GM15510 (cell line): ENCODE results near the gene CTNNA3.

Source experiments
- POLR2A ChIP-seq: IDR thresholded peaks from 3 replicates; pipeline ENCODE4 v1.6.1; 2011; ENCODE audit warnings: borderline replicate concordance; ENCODE audit not compliant: insufficient read length; ENCODE audit errors: extremely low read depth

CTNNA3 gene

DNA sequence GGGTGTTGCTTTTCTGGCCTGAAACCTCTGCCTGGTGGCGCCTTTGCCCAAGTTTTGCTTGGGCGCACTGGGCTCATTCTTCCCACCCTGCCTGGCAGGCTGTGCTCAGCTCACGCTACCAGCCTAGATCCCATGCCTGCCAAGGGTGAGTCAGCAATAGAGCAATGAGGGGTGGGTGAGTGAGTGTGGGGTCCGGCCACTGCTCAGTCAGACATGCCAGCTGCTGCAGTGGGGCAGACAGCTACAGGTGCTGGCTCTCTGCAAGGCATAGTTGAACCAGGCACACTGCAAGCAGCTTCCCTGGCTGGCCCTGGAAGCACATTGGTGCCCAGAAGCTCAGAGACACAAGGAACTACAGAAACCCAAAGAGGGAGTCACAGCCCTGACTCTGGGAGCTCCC lies 1451.0 kb downstream of the CTNNA3 start:
- TF ChIP-seq POLR2A: no peak

DNA sequence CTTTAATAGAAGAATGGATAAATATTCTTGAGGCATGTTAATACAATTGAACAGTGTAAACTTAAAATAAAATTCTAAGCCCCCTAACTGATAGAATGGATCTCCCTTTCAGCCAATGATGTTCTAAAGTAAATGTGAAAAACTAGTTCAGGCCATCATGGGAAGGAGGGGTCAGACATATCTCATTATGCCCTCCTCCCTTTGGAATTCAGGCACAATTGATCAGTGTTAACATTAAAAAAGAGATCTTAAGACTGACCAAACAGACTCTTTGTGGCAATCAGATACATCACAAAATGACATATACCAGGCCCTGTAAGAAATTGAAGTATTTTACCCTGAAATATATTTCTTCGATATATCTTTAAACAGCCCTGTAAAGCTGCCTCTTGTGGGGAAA lies 1453.1 kb downstream of the CTNNA3 start:
- no peak for TF ChIP-seq POLR2A

DNA sequence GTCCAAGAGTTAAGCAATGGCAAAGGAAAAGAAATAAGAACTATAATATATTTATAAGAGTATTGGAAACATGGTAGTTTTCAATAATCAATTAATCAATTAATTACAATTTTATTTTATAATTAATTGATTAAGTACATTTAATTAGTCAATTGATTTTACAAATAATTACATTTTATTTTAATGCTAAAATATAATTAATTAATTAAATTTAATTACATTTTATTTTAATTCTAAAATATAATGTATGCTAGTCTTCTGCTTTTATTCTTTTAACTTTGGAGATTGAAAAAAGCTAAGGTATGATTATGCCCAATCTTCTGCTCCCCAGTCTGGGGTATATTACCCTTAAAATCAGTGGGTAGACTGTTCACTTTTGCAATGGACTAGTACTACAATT lies 1456.9 kb downstream of the CTNNA3 start:
- TF ChIP-seq POLR2A: no peak

DNA sequence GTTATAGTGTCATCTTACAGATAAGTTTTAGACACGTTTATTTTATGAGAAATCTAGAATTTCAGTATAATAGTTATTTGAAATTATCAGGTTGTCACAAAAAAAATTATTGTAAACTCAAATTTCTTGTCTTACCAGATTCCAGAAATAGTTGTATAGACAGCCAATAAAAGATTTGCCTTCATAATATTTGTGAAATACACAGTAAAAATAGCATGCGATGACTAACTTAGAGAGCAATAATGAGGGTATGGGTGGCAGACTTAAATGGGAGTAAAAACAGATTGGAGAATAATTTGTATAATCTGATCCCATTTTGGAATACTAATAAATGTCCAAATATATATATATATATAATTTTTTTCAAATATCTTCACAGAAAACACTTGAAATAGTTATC lies 1457.7 kb downstream of the CTNNA3 start:
- no peak for TF ChIP-seq POLR2A

DNA sequence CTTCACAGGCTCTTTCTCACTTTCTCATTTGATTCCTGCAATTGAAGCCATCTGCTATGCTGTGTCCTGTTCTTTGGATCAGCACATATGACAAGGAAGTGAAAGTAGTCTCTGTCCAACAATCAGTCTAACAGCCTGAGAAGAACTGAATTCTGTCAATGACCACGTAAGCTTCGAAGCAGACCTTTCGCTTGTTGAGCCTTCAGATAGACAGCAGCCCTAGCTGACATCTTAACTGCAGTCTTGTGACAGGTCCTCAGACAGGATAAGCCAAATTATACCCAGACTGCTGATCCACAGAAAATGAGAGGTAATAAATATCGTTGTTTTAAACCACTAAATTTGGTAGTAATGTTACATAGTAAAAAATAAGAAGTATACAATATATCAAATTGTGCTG lies 1461.1 kb downstream of the CTNNA3 start:
- TF ChIP-seq POLR2A: no peak

DNA sequence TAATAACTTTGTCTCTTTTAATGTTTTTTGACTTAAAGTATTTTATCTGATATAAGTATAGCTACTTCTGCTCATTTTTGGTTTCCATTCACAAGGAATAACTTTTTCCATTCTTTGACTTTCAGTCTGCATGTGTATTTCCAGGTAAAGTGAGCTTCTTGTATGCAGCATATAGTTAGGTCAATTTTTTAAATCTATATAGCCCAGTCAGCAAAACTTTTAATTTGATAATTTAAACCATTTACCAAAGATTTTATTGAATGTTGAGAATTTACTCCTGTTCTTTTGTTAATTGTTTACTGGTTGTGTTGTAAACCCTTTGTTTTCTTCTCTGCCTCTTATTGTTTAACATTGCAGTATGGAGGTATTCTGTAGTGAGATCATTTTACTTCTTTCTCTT lies 1467.1 kb downstream of the CTNNA3 start:
- TF ChIP-seq POLR2A: no peak

DNA sequence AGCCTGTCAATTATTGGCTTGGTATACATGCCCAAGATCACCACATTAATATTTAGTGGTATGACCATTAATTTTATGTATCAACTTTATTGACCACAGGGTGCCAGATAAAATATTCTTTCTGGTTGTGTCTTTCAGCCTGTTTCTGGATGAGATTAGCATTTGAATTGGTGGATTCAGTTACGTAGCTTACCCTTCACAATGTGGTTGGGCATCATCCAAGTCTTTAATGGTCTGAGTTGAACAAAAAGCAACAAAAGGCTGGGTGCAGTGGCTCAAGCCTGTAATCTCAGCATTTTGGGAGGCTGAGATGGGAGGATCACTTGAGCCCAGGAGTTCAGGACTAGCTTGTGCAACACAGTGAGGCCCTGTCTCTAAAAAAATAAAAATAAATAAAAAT lies 1472.3 kb downstream of the CTNNA3 start:
- no peak for TF ChIP-seq POLR2A

DNA sequence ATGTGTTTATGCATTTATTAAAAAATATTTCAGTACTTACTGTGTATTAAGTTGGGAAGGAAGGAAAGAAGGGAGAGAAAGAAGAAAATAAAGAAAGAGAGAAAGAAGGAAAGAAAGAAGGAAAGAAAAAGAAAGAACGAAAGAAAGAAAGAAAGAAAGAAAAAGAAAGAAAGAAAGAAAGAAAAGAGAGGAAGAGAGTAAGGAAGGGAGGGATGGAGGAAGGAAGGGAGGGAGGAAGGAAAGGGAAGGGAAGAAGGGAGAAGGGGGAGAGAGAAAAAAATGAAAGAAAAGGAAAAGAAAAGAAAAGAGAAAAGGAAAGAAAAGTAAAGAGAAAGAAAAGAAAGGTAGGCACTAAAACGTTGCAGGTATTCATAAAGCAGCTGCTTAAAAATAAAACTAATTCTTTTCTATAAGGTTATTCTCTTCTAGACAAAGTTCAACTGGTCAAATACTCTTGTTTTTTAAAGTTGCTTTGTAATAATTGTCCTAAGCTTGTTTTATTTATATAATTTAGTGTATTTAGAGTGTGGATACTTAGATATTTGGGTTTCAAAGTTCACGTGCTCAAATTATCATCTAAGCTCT lies 1473.4 kb downstream of the CTNNA3 start:
- TF ChIP-seq POLR2A: no peak

DNA sequence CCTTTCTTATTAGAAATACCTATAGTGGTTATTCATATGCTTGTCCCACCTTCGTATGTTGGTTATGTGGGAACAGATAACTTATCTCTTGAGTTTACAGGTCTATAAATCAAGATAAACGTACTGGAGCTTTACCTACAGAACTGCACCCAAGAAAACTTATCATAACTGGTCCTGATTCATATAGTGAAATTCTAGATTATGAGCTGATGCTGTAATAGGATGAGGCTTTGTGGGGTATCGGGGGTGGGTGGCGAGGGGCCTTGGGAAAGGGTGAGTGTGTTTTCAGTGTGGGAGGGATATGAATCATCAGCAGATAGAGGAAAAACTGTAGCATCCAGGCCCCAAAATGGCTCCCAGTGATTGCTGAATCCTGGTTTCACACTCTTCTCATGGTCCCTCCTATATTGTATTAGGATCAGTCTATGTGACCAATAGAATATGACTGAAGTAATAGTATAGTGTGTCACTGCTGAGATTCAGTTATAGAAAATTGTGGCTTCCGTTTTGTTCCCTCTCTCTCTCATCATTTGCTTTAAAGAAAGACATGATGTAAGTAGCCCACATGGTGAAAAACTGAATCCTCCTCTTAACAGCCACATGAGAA lies 1476.9 kb downstream of the CTNNA3 start:
- TF ChIP-seq POLR2A: no peak

DNA sequence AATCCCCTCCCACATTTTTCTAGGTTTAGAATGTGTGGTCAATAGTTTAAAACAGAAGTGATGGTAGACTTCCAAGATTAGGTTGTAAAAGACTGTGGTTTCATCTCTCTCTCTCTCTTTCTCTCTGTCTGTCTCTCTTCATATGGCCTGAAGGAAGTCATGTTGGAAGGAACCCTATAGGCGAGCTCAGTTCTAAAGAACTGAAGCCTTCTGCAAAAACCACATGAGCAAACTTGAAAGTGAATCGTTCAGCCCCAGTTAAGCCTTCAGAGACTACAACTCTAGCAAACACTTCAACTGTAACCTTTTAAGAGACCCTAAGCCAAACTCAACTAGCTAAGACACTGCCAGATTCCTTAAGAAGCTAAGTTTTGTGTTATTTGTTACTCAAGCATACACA lies 1477.7 kb downstream of the CTNNA3 start:
- no peak for TF ChIP-seq POLR2A

DNA sequence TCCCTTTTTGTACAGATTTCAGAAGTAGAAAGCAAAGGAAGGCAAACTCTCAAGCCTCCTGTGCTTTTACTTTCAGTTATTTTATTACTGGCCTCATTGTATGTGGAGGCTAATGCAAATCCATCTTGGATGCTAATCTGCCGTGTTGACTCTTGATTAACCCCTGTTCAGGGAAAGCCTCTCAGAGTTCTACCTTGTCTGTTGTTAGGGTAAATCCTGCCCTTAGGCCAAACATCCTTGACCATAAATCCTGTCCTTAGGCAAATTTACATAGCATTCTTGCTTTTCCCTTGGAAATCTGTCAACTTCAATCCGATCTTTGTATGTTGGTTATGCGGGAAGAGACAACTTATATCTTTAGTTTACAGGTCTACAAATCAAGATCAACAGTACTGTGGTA lies 1480.1 kb downstream of the CTNNA3 start:
- no peak for TF ChIP-seq POLR2A

DNA sequence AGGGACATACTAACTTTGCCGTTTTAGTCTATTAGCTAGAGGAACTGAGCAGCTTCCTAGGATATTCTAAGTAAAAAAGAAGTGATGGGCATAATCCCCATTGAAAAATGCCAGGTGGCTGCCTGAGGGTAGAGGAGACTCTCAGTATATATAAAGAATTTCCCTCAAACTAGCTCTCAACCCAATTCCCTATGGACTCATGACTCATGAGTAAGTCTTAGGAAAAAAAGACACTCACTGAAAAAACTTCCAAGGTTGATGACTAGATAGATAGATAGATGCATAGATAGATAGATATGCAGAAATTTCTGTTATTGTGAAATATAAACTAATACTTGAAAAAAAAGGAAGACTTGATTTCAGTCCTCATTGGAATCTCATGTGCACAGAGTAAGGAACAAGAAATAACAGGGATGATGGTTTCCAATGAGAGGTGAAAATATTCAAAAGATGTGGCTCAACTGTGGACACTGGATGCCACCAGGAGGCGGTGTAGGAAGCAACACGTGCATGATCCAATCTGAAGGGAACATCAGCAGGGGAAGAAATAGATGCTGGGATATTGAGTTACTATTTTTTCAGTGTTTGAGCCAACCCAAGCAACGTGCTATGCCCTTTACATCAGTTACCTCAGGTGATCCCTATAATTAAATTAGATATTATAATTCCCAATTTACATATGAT lies 1481.1 kb downstream of the CTNNA3 start:
- no peak for TF ChIP-seq POLR2A

DNA sequence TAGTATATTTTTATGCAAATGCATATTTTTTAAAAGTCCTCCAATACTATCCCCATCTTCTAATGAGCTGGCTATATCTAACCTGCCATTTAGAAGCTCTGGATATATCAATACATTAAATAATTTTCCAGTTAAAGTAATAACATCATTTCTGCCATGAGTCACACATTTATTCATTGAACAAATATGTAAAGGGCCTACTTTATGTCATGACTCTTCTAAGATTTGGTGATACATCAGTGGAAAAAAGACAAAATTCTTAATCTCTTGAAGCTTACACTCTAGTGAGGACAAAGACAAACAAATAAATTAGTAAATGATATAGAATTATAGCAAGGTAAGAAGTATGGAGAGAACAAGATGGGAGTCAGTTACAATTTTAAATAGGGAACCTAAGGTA lies 1487.0 kb downstream of the CTNNA3 start:
- no peak for TF ChIP-seq POLR2A

DNA sequence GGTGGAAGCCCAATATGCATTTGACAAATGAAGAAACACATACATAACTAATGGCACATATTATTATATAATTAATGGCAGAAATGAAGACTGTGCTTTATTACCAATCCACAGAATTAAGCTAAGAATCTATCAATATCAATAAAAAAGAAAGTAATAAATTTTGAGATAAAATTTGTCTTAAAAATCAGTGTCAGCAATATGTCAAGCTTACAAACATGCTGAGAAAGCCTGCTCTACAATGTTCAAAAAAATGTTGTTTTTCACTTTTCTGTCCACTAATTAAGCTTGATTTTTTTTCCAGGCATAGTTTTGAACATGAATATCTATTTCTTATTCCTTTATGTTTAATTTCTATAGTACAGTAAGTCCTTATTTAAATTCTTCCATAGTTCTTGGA lies 1491.2 kb downstream of the CTNNA3 start:
- TF ChIP-seq POLR2A: no peak

DNA sequence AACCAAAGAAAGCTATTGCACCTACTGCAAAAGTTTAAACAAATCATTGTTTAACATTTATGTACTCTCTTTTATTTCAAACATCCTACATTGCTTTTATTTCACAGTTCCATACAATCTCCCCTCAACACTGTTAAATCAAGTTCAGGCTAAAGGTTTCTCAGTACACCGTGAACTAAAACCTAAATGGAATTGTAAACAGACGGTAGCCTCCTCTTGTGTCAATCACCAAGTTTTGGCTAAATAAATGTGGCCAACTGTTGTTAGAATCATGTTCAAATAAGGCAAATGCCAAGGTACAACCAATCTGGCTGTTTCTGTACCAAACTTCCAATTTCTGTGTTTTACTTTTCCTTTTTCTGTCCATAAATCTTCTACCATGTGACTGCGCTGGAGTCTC lies 1493.9 kb downstream of the CTNNA3 start:
- TF ChIP-seq POLR2A: no peak

DNA sequence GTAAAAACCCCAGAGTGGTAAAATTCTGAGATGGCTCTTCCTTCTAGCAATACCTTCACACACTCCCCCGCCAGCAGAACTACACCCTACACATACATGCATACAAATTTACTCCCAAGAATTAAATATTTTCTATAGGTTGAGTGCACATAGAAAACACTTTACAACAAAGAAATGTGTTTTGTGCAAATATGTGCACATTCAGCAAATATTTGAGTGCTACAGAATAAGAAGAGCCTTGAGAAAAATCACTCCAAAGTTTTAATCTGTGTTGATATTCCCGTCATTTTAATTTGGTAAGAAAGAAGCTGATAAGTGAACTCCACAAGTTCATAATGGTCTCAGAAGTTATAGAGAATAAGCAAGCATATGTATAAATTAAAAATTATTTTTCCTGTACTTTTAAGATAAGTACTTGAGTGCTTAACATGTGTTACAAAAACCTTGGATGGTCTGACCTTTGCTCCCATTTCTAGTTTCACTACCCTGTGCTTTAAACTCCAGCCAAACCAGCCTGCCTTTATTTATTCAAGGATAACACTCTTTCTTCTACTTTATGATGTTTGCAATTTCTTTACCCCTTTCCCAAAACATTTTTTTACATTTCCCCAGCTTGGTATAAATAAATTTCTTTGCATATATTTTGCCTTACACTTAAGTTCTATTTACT lies 1503.7 kb downstream of the CTNNA3 start:
- no peak for TF ChIP-seq POLR2A

DNA sequence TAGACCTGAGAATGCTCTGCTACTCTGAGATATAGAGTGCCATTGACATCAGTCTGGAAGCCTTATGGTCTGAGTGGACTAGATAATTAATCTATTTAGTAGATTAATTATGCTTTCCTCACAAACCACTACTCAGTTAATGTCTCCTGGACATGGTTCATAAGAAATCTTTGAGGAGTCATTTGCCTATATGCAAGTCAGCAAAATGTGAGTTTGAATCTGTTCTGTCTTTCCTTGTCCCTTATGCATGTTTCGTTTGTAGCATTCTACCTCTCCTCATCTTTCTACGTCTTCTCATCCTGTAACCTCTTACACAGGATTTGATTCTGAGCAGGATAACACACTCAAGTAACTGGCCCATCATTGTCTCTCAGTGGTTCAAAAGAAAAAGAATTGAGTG lies 1505.6 kb downstream of the CTNNA3 start:
- TF ChIP-seq POLR2A: no peak

DNA sequence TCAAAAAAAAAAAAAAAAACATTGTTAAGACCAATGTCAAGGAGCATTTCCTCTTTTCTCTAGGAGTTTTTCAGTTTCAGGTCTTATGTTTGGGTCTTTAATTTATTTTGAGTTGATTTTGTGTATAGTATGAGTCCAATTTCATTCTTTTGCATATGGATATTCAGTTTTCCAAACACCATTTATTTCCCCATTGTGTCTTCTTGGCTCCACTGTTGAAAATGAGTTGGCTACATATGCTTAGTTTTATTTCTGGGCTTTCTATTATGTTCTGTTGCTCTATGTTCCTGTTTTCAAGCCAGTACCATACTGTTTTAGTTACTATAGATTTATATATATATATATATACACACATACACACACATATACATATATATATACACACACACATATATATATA lies 1506.7 kb downstream of the CTNNA3 start:
- TF ChIP-seq POLR2A: no peak
